ENCODE measurements around the gene TNFRSF12A. TPM values are rescaled to one million over a fixed set of nuclear protein-coding genes. Genes with fewer than 3 reads are reported as not detected.

The TNFRSF12A gene
- total RNA-seq, 1 donor from 2014 or later = 44.3 TPM

DNA sequence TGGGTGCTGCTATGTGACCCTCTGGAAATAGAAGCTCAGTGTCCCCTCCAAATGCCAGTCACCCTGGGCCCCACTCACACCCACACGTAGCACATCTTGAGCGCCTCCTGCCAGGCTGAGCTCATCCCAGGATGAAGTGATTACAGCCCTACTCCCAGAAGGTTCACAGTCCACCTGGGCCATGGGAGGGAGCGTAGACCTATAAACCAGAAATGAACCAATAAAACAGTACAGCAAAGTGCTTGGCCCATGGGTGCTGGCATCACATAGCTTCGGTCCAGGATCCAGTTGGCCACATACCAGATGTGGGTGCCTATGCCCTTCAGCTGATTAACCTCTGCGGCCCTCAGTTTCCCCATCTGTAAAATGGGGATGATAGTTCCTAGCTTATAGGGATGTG, 18.7 kb downstream of the TNFRSF12A start:
- peaks cover 63% of the 10 kb centered on the region for H3K27me3 Mint-ChIP-seq
- DNase-seq (ENCODE audit: low spot score, unreplicated experiment) = no peak
- H3K9me3 Mint-ChIP-seq (ENCODE audit: low read depth) = no peaks in the 10 kb centered on the region
- H3K4me3 Mint-ChIP-seq (ENCODE audit: low read depth) = no peak overlapping the region
- TF ChIP-seq, protein P1, sequence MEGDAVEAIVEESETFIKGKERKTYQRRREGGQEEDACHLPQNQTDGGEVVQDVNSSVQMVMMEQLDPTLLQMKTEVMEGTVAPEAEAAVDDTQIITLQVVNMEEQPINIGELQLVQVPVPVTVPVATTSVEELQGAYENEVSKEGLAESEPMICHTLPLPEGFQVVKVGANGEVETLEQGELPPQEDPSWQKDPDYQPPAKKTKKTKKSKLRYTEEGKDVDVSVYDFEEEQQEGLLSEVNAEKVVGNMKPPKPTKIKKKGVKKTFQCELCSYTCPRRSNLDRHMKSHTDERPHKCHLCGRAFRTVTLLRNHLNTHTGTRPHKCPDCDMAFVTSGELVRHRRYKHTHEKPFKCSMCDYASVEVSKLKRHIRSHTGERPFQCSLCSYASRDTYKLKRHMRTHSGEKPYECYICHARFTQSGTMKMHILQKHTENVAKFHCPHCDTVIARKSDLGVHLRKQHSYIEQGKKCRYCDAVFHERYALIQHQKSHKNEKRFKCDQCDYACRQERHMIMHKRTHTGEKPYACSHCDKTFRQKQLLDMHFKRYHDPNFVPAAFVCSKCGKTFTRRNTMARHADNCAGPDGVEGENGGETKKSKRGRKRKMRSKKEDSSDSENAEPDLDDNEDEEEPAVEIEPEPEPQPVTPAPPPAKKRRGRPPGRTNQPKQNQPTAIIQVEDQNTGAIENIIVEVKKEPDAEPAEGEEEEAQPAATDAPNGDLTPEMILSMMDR (IDR thresholded peaks at IDR 0.05; ENCODE audit: unreplicated experiment) = no peak
- no peaks in the 10 kb centered on the region for H3K36me3 Mint-ChIP-seq (ENCODE audit: insufficient read depth)
- H3K4me1 Mint-ChIP-seq (ENCODE audit: low read depth) = peaks cover 4% of the 10 kb centered on the region
- H3K27ac Mint-ChIP-seq = no peak overlapping the region

DNA sequence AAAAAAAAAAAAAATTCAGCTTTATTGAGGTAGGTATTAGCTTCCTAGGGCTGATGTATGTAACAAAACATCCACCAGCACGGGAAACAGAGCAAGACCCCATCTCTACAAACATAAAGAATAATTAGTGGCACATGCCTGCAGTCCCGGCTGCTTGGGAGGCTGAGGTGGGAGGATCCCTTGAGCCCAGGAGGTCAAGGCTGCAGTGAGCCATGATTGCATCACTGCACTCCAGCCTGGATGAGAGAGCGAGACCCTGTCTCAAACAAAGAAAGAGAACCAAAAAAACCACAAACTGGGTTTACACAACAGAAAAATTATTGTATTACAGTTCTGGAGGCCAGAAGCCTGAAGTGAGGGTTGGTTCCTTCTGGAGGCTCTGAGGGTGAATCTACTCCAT, 22.2 kb downstream of the TNFRSF12A start:
- Mint-ChIP-seq H3K27me3 (peaks cover 67% of the 10 kb centered on the region), H3K4me1 (ENCODE audit: low read depth) (peaks cover 2% of the 10 kb centered on the region), H3K27ac (no peak overlapping the region), H3K9me3 (ENCODE audit: low read depth) (no peaks in the 10 kb centered on the region), H3K4me3 (ENCODE audit: low read depth) (no peak overlapping the region), H3K36me3 (ENCODE audit: insufficient read depth) (no peaks in the 10 kb centered on the region)
- DNase-seq (ENCODE audit: low spot score, unreplicated experiment) = no peak
- TF ChIP-seq, protein P1 (IDR thresholded peaks at IDR 0.05; ENCODE audit: unreplicated experiment) = no peak

DNA sequence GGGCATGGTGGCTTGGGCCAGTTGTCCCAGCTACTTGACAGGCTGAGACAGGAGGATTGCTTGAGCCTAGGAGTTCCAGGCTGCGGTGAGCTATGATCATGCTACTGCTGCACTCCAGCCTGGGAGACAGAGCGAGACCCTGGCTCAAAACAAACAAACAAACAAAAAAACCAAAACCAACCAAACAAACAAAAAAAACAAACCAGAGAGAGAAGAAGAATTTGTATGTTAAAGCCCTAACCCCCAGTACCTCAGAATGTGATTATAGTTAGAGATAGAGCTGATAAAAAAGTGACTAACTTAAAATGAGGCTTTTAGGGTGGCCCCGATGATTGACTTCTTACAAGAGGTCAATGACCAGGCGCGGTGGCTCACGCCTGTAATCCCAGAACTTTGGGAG, 24.5 kb downstream of the TNFRSF12A start:
- Mint-ChIP-seq H3K4me3 (ENCODE audit: low read depth) (no peak overlapping the region), H3K36me3 (ENCODE audit: insufficient read depth) (no peaks in the 10 kb centered on the region), H3K27ac (no peak overlapping the region), H3K4me1 (ENCODE audit: low read depth) (peaks cover 2% of the 10 kb centered on the region), H3K9me3 (ENCODE audit: low read depth) (no peaks in the 10 kb centered on the region), H3K27me3 (peaks cover 67% of the 10 kb centered on the region)
- TF ChIP-seq, protein P1 (IDR thresholded peaks at IDR 0.05; ENCODE audit: unreplicated experiment) = no peak
- DNase-seq (ENCODE audit: low spot score, unreplicated experiment) = no peak

DNA sequence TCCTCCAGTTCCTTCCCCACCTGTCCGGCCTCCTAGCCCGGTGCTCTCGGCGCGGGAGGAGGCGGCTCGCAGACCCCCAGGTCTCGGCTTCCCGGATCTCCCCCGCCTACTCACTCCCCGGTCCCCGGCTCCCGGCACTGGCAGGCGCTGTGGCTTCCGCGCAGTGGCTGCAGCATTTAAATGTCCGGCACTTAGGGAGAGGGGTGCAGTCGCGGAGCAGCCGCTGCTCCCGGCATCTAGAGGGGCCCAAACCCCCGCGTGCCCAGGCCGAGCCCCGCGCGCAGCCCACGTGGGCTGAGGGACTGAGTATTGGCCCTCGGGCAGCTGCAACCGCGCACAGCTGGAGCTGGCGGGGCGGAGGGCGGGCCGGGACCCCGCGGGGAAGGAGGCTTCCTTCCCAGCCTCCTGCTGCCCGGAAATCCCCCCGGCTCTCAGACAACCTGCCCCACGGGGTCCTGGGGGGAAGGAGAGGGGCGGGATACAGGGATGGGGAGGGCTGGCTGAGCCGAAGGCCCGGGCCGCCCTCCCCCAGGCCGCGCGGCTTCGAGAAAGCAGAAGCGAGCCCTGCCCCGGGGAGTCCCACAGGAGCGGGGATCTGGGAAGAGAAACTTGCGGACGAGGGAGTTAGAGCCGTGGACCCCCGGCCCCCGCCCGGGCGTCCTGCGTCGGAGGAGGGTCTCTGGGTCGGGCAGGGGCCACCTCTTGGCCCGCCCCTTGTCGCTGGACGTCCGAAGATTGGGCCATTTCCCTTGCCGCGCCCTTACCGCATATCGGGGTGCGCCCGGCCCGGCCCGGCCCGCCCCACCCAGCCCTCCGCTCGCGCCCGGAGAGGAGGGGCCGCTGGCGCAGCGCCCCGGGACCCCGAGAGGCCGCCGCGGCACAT, 25.8 kb downstream of the TNFRSF12A start, which contains the start of gene MMP25:
Gene MMP25, plus strand, starts transcription at position 804 of the 883 bp plus-strand sequence. CDS start 357 bp downstream, outside the sequence.
- Mint-ChIP-seq H3K36me3 (ENCODE audit: insufficient read depth) (no peaks in the 10 kb centered on the region), H3K4me3 (ENCODE audit: low read depth) (peak within 1 kb of the TSS; percentile 62), H3K27ac (no peak within 1 kb of the TSS), H3K27me3 (peaks cover 70% of the 10 kb centered on the region), H3K4me1 (ENCODE audit: low read depth) (peaks cover 5% of the 10 kb centered on the region), H3K9me3 (ENCODE audit: low read depth) (no peaks in the 10 kb centered on the region)
- no peak for DNase-seq (ENCODE audit: low spot score, unreplicated experiment)
- TF ChIP-seq, protein P1 (IDR thresholded peaks at IDR 0.05; ENCODE audit: unreplicated experiment) = no peak

DNA sequence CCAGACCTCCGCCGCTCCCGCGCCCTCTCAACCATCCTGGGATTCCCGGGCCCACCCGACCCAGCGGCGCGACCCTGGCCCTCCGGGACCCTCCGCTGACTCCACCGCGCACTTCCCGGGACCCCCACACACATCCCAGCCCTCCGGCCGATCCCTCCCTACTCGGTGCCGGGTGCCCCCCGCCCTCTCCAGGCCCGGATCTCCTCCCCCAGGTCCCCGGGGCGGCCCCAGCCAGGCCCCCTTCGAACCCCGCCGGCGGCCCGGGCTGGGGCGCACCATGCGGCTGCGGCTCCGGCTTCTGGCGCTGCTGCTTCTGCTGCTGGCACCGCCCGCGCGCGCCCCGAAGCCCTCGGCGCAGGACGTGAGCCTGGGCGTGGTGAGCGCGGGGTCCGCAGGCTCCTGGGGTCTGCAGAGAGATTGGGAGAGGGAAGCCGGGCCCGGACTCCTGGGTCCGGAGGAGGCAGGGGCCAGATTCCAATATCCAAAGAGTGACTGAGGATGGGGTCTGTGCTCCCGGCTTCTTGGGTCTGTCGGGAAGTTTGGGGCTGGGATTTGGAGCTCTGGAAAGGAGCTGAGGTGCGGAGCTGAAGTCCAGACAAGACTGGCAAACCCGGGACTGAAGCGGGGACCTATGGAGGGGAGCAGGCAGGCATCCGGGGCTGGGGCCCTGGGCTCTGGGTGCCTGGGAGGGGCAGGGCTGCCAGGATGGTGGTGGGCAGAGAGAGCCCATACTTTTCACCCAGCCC, 26.6 kb downstream of the TNFRSF12A start:
- peaks cover 9% of the 10 kb centered on the region for H3K4me1 Mint-ChIP-seq (ENCODE audit: low read depth)
- H3K9me3 Mint-ChIP-seq (ENCODE audit: low read depth) = no peaks in the 10 kb centered on the region
- peaks cover 68% of the 10 kb centered on the region for H3K27me3 Mint-ChIP-seq
- H3K27ac Mint-ChIP-seq = no peak overlapping the region
- TF ChIP-seq, protein P1 (IDR thresholded peaks at IDR 0.05; ENCODE audit: unreplicated experiment) = no peak
- DNase-seq (ENCODE audit: low spot score, unreplicated experiment) = no peak
- H3K36me3 Mint-ChIP-seq (ENCODE audit: insufficient read depth) = no peaks in the 10 kb centered on the region
- no peak overlapping the region for H3K4me3 Mint-ChIP-seq (ENCODE audit: low read depth)

Data from progenitor cell of endocrine pancreas (in vitro differentiated cells).